Gastrocnemius medialis (tissue), 4 donors: ENCODE measurements around the gene BANF2. TPM values are rescaled to one million over a fixed set of nuclear protein-coding genes. Genes with fewer than 3 reads are reported as not detected.

ENCODE experiments used
- ATAC-seq, 2 donors: fragments of 150-250 bp; one replicate each; pipeline ENCODE4 v1.9.1; 2016
- DNase-seq, 2 donors: peaks; one replicate each; pipeline ENCODE4 v3.0.0-alpha.2; 2019
- H3K27ac ChIP-seq, 4 donors: fragments of 200-600 bp; sonication (generic); 1 replicate in 1 of 4; 2 replicates in 3 of 4; pipeline ENCODE4 v1.5.1; 2016 to 2018; ENCODE audit warnings: mild to moderate bottlenecking in 2 of 4, moderate library complexity in 1 of 4
- H3K27me3 ChIP-seq, 3 donors: fragments of 200-600 bp; sonication (generic) in 2 of 3; 1 replicate in 1 of 3; 2 replicates in 2 of 3; pipeline versions ENCODE4 v1.5.1 to v1.6.0; 2016 to 2019; ENCODE audit warnings: mild to moderate bottlenecking in 1 of 3, moderate library complexity in 1 of 3
- H3K36me3 ChIP-seq, 2 donors: fragments of 200-600 bp; sonication (generic) in 1 of 2; one replicate each; pipeline ENCODE4 v1.5.1; 2017 to 2018
- H3K4me1 ChIP-seq, 2 donors: fragments of 200-600 bp; sonication (generic) in 1 of 2; one replicate each; pipeline ENCODE4 v1.5.1; 2016 to 2017; ENCODE audit warnings: mild to moderate bottlenecking in 2 of 2
- H3K4me3 ChIP-seq, 4 donors: fragments of 200-600 bp; sonication (generic) in 3 of 4; 1 replicate in 1 of 4; 2 replicates in 3 of 4; pipeline ENCODE4 v1.5.1; 2016 to 2019; ENCODE audit warnings: mild to moderate bottlenecking in 2 of 4
- H3K9me3 ChIP-seq, 3 donors: fragments of 200-600 bp; sonication (generic) in 2 of 3; 1 replicate in 1 of 3; 2 replicates in 2 of 3; pipeline ENCODE4 v1.5.1; 2016 to 2019
- POLR2A ChIP-seq, 2 donors: fragments of 450-650 bp; IDR thresholded peaks; one replicate each; pipeline ENCODE4 v1.6.1; 2017; ENCODE audit warnings: antibody characterized with exemption in 2 of 2, mild to moderate bottlenecking in 2 of 2, moderate library complexity in 2 of 2
- in situ Hi-C, 4 donors: fragments of 200-750 bp; cut with MboI; loops; one replicate each; pipeline versions ENCODE4 v1.15.0 to v1.8.0; 2017; ENCODE audit warnings: low sequenced_read_pairs in 4 of 4
- intact Hi-C: fragments of 100-400 bp; cut with DNase I; formaldehyde crosslinking; loops from one replicate; pipeline ENCODE4 v1.15.1; 2023; ENCODE audit warnings: low total_unique reads
- total RNA-seq, 4 donors: library from RNA; depleted of rRNA; stranded (reverse); fragments of >200 nt; gene quantifications; one replicate each; pipeline versions ENCODE4 v1.1.0 to v1.2.3, GENCODE V29; 2016
- TF ChIP-seq, protein P1 (sequence below), 5 experiments: fragments of 450-650 bp in 3 of 5; fragments of 200-600 bp in 2 of 5; sonication (generic) in 2 of 5; IDR thresholded peaks in 4 of 5; conservative IDR thresholded peaks in 1 of 5; 1 replicate in 4 of 5; 2 replicates in 1 of 5; pipeline ENCODE4 v1.5.1; 2016 to 2019; ENCODE audit warnings: antibody characterized with exemption in 5 of 5, mild to moderate bottlenecking in 3 of 5, moderate library complexity in 3 of 5

BANF2 gene
- total RNA-seq, 4 donors from 2014 or later, result not detected

DNA sequence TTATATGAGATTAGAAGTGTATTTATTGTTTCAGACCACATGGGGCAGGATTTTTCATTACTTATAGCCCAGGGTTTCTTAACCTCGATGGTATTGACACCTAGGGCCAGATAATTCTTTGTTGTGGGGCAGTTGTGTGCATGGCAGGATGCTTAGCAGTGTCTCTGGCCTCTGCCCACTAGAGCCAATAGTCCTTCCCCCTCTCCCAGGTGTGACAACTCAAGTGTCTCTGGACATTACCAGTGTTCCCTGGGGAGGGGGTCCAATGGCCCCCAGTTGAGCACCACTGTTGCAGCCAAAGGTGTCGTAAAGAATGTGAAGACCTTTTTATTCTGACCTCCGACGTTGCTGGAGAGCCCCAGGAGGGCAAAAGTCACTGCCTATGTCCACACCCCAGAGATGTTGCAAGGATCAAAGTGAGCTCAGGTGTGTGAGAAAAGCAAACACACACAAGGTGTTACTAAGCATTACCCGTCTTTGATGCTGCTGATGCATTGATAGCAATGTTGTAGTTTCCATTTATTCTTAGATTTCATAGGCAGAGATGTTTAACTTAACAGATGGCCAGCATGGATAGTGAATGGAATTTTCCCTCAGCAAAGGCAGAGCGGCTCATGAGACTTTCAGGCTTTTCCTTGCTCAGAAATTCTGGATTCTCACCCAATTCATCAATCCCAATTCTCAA lies 22.2 kb downstream of the BANF2 start:
- ATAC-seq (no peak), DNase-seq (no peak)
- in situ Hi-C loops, result no loop called here
- H3K4me1 ChIP-seq, result no peaks in the 10 kb centered on the region
- TF ChIP-seq, protein P1, sequence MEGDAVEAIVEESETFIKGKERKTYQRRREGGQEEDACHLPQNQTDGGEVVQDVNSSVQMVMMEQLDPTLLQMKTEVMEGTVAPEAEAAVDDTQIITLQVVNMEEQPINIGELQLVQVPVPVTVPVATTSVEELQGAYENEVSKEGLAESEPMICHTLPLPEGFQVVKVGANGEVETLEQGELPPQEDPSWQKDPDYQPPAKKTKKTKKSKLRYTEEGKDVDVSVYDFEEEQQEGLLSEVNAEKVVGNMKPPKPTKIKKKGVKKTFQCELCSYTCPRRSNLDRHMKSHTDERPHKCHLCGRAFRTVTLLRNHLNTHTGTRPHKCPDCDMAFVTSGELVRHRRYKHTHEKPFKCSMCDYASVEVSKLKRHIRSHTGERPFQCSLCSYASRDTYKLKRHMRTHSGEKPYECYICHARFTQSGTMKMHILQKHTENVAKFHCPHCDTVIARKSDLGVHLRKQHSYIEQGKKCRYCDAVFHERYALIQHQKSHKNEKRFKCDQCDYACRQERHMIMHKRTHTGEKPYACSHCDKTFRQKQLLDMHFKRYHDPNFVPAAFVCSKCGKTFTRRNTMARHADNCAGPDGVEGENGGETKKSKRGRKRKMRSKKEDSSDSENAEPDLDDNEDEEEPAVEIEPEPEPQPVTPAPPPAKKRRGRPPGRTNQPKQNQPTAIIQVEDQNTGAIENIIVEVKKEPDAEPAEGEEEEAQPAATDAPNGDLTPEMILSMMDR (IDR thresholded peaks at IDR 0.05 in 4 of 5, conservative IDR thresholded peaks at IDR 0.05 in 1 of 5), result no peak
- no peak for TF ChIP-seq POLR2A (IDR thresholded peaks at IDR 0.05)
- no peak overlapping the region for H3K4me3 ChIP-seq
- H3K27ac ChIP-seq, result no peak overlapping the region
- H3K27me3 ChIP-seq, result no peaks in the 10 kb centered on the region
- intact Hi-C loops, result no loop called here
- no peaks in the 10 kb centered on the region for H3K36me3 ChIP-seq
- H3K9me3 ChIP-seq, result no peaks in the 10 kb centered on the region

DNA sequence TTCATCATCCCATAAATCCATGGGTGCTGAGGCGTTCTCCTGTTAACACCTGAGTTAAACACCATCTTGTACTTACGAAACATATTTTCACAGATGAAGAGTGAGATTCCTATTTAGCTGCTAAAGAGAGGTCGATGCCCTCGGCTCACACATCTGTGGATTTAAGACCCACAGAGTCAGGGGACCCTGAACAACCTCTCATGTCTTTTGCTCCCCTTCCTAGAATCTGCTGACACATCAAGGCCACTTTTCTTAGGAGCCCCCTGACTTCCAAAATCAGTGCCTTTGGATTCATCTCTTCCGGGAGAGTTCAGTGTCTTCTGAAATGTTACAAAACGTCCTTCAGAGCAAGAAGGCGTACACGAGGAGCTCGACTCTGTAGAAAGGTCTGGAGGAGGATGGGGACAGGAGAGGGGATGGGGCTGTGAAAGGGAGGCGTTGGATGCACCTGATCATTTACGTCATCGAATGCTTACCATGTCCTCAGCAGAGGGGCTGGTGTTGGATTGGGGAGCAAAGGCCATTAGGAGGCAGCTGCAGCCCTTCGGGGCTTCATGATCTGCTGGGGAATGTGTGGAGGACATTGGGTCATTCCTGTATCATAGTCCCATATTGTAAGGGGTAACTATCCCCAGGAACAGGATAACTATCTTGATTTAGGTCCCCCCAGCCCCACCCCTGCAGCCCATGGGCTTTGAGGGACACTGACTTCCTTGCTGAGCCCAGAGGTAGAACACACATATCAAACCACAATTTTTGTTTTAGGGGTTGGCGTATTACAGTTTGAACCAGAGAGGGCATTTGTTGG lies 22.9 kb downstream of the BANF2 start:
- Histone ChIP-seq H3K27me3 (no peaks in the 10 kb centered on the region), H3K27ac (no peak overlapping the region), H3K9me3 (no peaks in the 10 kb centered on the region), H3K4me1 (no peaks in the 10 kb centered on the region), H3K36me3 (no peaks in the 10 kb centered on the region), H3K4me3 (no peak overlapping the region)
- TF ChIP-seq, protein P1 (IDR thresholded peaks at IDR 0.05 in 4 of 5, conservative IDR thresholded peaks at IDR 0.05 in 1 of 5), result no peak
- TF ChIP-seq POLR2A (IDR thresholded peaks at IDR 0.05), result no peak
- DNase-seq, result no peak
- in situ Hi-C loops, result no loop called here
- ATAC-seq, result no peak
- intact Hi-C loops, result no loop called here

DNA sequence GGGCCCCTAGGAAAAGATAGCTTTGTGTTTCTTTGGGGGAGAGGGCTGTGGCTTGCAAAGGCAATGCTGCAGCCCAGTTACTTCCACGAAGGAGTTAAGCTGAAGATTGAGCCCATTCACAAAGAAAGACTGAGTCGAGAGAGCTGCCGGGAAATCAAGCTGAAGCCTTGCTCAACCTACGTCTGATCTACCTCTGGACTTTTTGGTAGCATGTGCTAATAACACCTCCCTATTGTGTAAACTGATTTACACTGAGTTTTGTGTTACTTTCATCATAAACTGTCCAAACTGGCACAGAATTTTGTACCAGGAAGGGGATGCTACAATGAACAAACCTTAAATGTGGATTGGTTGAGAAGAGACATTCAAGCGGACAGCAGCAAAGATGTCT lies 23.5 kb downstream of the BANF2 start:
- no peak for TF ChIP-seq POLR2A (IDR thresholded peaks at IDR 0.05)
- TF ChIP-seq, protein P1 (IDR thresholded peaks at IDR 0.05 in 4 of 5, conservative IDR thresholded peaks at IDR 0.05 in 1 of 5), result no peak
- Histone ChIP-seq H3K9me3 (no peaks in the 10 kb centered on the region), H3K4me3 (no peak overlapping the region), H3K36me3 (no peaks in the 10 kb centered on the region), H3K27me3 (no peaks in the 10 kb centered on the region), H3K4me1 (no peaks in the 10 kb centered on the region), H3K27ac (no peak overlapping the region)
- ATAC-seq (no peak), DNase-seq (no peak)
- intact Hi-C loops, result no loop called here
- in situ Hi-C loops, result no loop called here

DNA sequence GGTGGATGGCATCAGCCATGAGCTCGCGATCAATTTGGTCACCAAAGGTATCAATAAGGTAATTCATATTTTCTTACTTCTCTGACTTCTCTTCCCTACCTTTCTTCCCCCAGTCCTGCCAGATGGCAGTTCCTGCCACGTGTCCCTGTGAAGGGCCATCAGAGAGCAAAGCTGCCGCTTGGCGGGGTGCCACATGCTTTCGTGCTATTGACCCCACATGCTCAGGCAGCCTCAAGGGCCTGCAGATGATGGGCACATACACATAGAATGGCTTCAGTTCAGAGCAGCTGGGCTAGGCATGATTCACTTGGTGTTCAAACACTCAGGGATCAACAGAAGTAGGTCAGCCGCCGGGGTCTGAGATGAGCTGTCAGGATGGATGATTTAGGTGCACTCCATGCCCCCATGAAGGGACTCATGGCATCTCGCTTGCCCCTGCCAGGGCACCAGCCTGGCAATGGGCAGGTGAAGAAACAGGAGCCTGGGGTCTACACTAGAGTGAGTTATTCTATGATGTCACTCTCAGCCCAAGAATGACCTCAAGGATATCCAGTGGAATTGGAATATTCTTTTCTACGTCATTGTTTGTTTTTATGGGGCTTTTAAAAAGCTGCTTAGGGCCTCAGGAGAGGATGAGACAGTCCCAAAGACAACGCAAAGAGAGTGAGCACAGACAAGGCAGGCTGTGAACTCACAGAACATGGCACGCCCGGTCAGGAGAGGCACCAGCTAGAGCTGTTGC lies 25.5 kb downstream of the BANF2 start:
- H3K27me3 ChIP-seq, result no peaks in the 10 kb centered on the region
- H3K4me1 ChIP-seq, result no peaks in the 10 kb centered on the region
- H3K4me3 ChIP-seq, result no peak overlapping the region
- in situ Hi-C loops (no loop called here), intact Hi-C loops (no loop called here)
- no peaks in the 10 kb centered on the region for H3K36me3 ChIP-seq
- no peak for ATAC-seq
- H3K27ac ChIP-seq, result no peak overlapping the region
- no peak for TF ChIP-seq POLR2A (IDR thresholded peaks at IDR 0.05)
- TF ChIP-seq, protein P1 (IDR thresholded peaks at IDR 0.05 in 4 of 5, conservative IDR thresholded peaks at IDR 0.05 in 1 of 5), result no peak
- no peak for DNase-seq
- no peaks in the 10 kb centered on the region for H3K9me3 ChIP-seq
